Cerebellar nuclear complex (tissue), 1 donor: ENCODE results near the gene MBD2.

ENCODE experiments used
- DNase-seq, 2 experiments: peaks; one replicate each; lab custom pipeline; 2025; lab: John Stamatoyannopoulos, UW

The MBD2 gene

GRCh38 chr18:54102123-54102522 lies 122.3 kb downstream of the MBD2 start:
- DNase-seq = no peak
